Epithelial cell of alveolus of lung (primary cell): Measurements from ENCODE around the gene TOPAZ1. TPM values are rescaled to one million over a fixed set of nuclear protein-coding genes. Genes with fewer than 3 reads are reported as not detected.

ENCODE experiments used
- total RNA-seq: library from RNA; depleted of rRNA; stranded (reverse); fragments of >200 nt; gene quantifications from 2 replicates; pipeline ENCODE4 v1.2.1, GENCODE V29; 2015

TOPAZ1 gene
- not detected in 2 replicates for total RNA-seq

DNA sequence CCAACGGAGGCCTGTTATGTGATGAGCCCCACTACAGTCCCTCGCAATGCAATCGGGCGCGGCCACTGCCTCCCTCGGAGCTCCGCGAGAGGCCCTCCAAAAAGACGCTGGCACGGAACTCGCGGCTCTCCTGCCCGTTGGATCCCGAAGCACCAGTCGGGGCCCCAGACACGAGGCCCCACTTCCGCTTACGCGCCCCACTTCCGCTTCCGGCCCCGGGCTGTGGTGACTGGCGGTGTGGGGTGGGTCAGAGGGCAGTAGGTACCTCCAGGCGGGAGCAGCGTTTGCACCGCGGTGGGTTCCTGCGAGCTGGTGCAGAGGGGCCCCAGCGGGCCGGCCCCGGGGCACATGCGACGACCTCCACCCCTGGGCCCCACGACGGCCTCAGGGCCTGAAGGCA lies at the start of gene TOPAZ1:
Gene TOPAZ1 (plus strand): TSS at position 181 of the 400 bp plus-strand sequence. CDS start 168 bp downstream, at position 349.

DNA sequence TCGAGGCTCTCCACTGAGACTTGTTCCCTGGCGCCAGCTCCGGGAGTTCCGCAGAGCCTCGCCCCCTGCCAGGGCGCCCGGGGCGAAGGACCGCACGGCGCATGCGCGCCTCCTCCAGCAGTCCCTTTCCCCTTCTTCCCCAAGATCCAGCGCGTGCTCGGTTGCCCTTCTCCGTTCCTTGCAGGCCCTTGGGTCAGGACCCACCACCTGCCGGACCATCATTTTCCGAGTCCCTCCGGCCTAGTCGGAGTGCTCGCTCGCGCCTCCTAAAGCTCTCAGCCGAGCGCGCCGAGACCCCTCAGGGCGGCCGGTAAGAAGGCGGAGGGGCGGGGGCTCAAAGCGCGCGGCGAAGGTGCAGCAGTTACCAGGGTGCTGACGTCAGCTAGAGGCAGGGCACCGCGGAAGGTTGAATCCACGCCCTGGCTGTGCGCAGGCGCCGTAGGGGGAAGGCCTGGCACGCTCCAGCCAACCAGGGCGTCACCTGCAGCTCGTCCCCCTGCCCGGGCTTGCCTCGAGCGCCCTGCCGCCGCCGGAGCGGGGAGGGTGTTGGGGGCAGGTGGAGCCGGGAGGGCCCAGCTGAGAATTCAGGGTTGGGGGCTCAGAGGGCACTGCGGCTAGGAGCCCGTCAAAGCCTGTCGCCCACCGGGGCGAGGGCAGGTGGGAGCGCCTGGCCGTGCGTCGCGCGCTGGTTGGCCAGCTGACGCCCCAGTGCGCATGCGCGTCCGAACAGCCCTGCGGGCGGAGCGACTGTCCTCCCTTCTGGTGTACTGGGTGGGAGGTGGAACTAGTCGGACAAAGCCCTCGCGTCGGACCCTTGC lies 96.5 kb downstream of the TOPAZ1 start, which contains the start of gene TCAIM:
Gene TCAIM (plus strand): TSS at position 757 of the 818 bp plus-strand sequence. CDS start 16,017 bp downstream, outside the sequence.

Other genes with a start within 250 kb of the TOPAZ1 start
- 27.5 and 31.0 TPM in 2 replicates for gene TCAIM, start 96.9 kb downstream of the TOPAZ1 start, total RNA-seq
- 5.6 and 8.0 TPM in 2 replicates for gene ZNF445, start 235.8 kb downstream of the TOPAZ1 start, total RNA-seq